HCT116 (cell line): ENCODE results near the gene SPTLC3. TPM values are rescaled to one million over a fixed set of nuclear protein-coding genes. Genes with fewer than 3 reads are reported as not detected.

Experiments used
- ATAC-seq: fragments of 200-7000 bp; cut with Tn5 transposase; 2 replicates; pipeline ENCODE4 v1.9.1; 2020; ENCODE audit warnings: mild to moderate bottlenecking, moderate library complexity
- BruUV-seq: library from RNA; stranded (reverse); fragments of 400-500 nt; replicated peaks from 2 replicates; lab custom pipeline; 2021; lab: Mats Ljungman, UMichigan
- CTCF ChIA-PET: fragments of 300-600 bp; sonication (Branson Sonifier 250); formaldehyde crosslinking; loops from one replicate; lab custom pipeline; 2021; ENCODE audit warnings: antibody characterized with exemption; lab: Charles Lee
- POLR2A ChIA-PET: fragments of 300-600, 350-600 bp; sonication (Branson Sonifier 250); formaldehyde crosslinking; loops from one replicate; lab custom pipeline; 2021; ENCODE audit warnings: antibody characterized with exemption; lab: Charles Lee
- RAD21 ChIA-PET, 2 experiments: fragments of 300-600 bp; sonication (Branson Sonifier 250); formaldehyde crosslinking; loops; one replicate each; lab custom pipeline; 2023; ENCODE audit warnings: low total read pairs in 2 of 2; ENCODE audit not compliant: uncharacterized antibody in 2 of 2, unreplicated experiment in 2 of 2, low non-redundant PET in 1 of 2; lab: Charles Lee
- DNase-seq: peaks from one replicate; pipeline ENCODE4 v3.0.0-alpha.2; 2010; ENCODE audit warnings: low read depth, low spot score
- H2AFZ ChIP-seq: fragments of 200-600 bp; shearing (Covaris generic), sonication (generic); 2 replicates; pipeline ENCODE4 v1.6.1; 2017; ENCODE audit warnings: low read depth, mixed run types, mixed read lengths, antibody characterized with exemption, low read length; ENCODE audit not compliant: poor library complexity, severe bottlenecking
- H3K27ac ChIP-seq: 2 replicates; pipeline ENCODE4 v1.5.1; 2012; ENCODE audit warnings: low read depth, low read length
- H3K27me3 ChIP-seq: fragments of 200-600 bp; sonication (generic); 2 replicates; pipeline ENCODE4 v1.6.1; 2016; ENCODE audit warnings: mixed run types, low read length, mixed read lengths; ENCODE audit not compliant: insufficient read depth
- H3K36me3 ChIP-seq, 2 experiments: fragments of 200-500 bp in 1 of 2; fragments of 200-600 bp in 1 of 2; sonication (Bioruptor generic) in 1 of 2; sonication (generic) in 1 of 2; 2 replicates each; pipeline versions ENCODE4 v1.5.1 to v1.6.1; 2014 to 2016; ENCODE audit warnings: low read length in 2 of 2, inconsistent platforms in 1 of 2, mixed read lengths in 1 of 2, mixed run types in 1 of 2; ENCODE audit not compliant: insufficient read depth in 2 of 2, control insufficient read depth in 1 of 2
- H3K4me1 ChIP-seq, 2 experiments: fragments of 200-600 bp in 1 of 2; sonication (generic) in 1 of 2; 2 replicates each; pipeline versions ENCODE4 v1.5.1 to v1.6.1; 2012 to 2017; ENCODE audit warnings: low read length in 2 of 2, inconsistent platforms in 1 of 2, mild to moderate bottlenecking in 1 of 2, mixed read lengths in 1 of 2, mixed run types in 1 of 2, moderate library complexity in 1 of 2; ENCODE audit not compliant: insufficient read depth in 2 of 2, control insufficient read depth in 1 of 2
- H3K4me2 ChIP-seq: fragments of 200-600 bp; sonication (generic); 2 replicates; pipeline ENCODE4 v1.6.1; 2017; ENCODE audit warnings: mixed run types, low read length, mixed read lengths
- H3K4me3 ChIP-seq, 2 experiments: fragments of 200-600 bp in 1 of 2; sonication (generic) in 1 of 2; replicated peaks in 1 of 2; 2 replicates each; pipeline ENCODE4 v1.5.1; 2011 to 2016; ENCODE audit warnings: low read length in 2 of 2, control low read depth in 1 of 2, low read depth in 1 of 2, mild to moderate bottlenecking in 1 of 2, mixed read lengths in 1 of 2, mixed run types in 1 of 2
- H3K79me2 ChIP-seq: fragments of 200-600 bp; sonication (generic); 2 replicates; pipeline ENCODE4 v1.6.1; 2017; ENCODE audit warnings: mild to moderate bottlenecking, mixed run types, low read length, moderate library complexity, mixed read lengths; ENCODE audit not compliant: insufficient read depth
- H3K9ac ChIP-seq: fragments of 200-600 bp; sonication (generic); 2 replicates; pipeline ENCODE4 v1.6.1; 2016; ENCODE audit warnings: low read length, mixed read lengths
- H3K9me2 ChIP-seq: fragments of 200-600 bp; sonication (generic), shearing (Covaris generic); 2 replicates; pipeline ENCODE4 v1.6.1; 2017; ENCODE audit warnings: mixed run types, mild to moderate bottlenecking, moderate library complexity; ENCODE audit not compliant: insufficient read depth
- H3K9me3 ChIP-seq, 2 experiments: fragments of 200-500 bp in 1 of 2; fragments of 200-600 bp in 1 of 2; sonication (Bioruptor generic) in 1 of 2; sonication (generic) in 1 of 2; 2 replicates each; pipeline ENCODE4 v1.6.1; 2014 to 2017; ENCODE audit warnings: low read length in 2 of 2, mixed read lengths in 2 of 2, inconsistent platforms in 1 of 2, low read depth in 1 of 2, mild to moderate bottlenecking in 1 of 2, mixed run types in 1 of 2, moderate library complexity in 1 of 2; ENCODE audit not compliant: control insufficient read depth in 1 of 2, insufficient read depth in 1 of 2
- H4K20me1 ChIP-seq: fragments of 200-600 bp; sonication (generic), shearing (Covaris generic); 2 replicates; pipeline ENCODE4 v1.6.1; 2017; ENCODE audit warnings: mixed run types, mild to moderate bottlenecking, moderate library complexity; ENCODE audit not compliant: insufficient read depth
- CBX3 ChIP-seq: IDR thresholded peaks from 2 replicates; pipeline ENCODE4 v1.6.1; 2012; ENCODE audit warnings: low read depth
- CEBPB ChIP-seq: IDR thresholded peaks from 2 replicates; pipeline ENCODE4 v1.6.1; 2012; ENCODE audit warnings: low read depth
- EGR1 ChIP-seq: IDR thresholded peaks from 2 replicates; pipeline ENCODE4 v1.6.1; 2012; ENCODE audit warnings: low read depth
- ELF1 ChIP-seq: IDR thresholded peaks from 2 replicates; pipeline ENCODE4 v1.6.1; 2012; ENCODE audit warnings: low read depth, borderline replicate concordance
- EZH2phosphoT487 ChIP-seq: fragments of 200-600 bp; IDR thresholded peaks from 2 replicates; pipeline ENCODE4 v1.6.1; 2018; ENCODE audit warnings: antibody characterized with exemption, borderline replicate concordance
- FOSL1 ChIP-seq: IDR thresholded peaks from 2 replicates; pipeline ENCODE4 v1.6.1; 2012; ENCODE audit warnings: low read depth
- POLR2A ChIP-seq: IDR thresholded peaks from 2 replicates; pipeline ENCODE4 v1.7.0; 2011; ENCODE audit warnings: borderline replicate concordance; ENCODE audit not compliant: insufficient read depth, insufficient read length; ENCODE audit errors: extremely low read depth
- POLR2AphosphoS5 ChIP-seq: IDR thresholded peaks from 2 replicates; pipeline ENCODE4 v1.6.1; 2011; ENCODE audit warnings: mild to moderate bottlenecking, low read depth, low read length, moderate library complexity
- RAD21 ChIP-seq: IDR thresholded peaks from 2 replicates; pipeline ENCODE4 v1.6.1; 2012; ENCODE audit warnings: low read depth, mild to moderate bottlenecking
- REST ChIP-seq: IDR thresholded peaks from 2 replicates; pipeline ENCODE4 v1.6.1; 2012; ENCODE audit warnings: low read depth
- SIN3A ChIP-seq: IDR thresholded peaks from 2 replicates; pipeline ENCODE4 v1.6.1; 2012; ENCODE audit warnings: low read depth
- SRF ChIP-seq: IDR thresholded peaks from 2 replicates; pipeline ENCODE4 v1.6.1; 2012; ENCODE audit warnings: low read depth
- TCF7L2 ChIP-seq: IDR thresholded peaks from 2 replicates; pipeline ENCODE4 v1.7.0; 2011; ENCODE audit warnings: borderline replicate concordance, inconsistent platforms; ENCODE audit not compliant: insufficient read depth, insufficient read length; ENCODE audit errors: extremely low read depth
- YY1 ChIP-seq: IDR thresholded peaks from 2 replicates; pipeline ENCODE4 v1.6.1; 2011; ENCODE audit warnings: low read length, low read depth, moderate library complexity, mild to moderate bottlenecking; ENCODE audit not compliant: insufficient replicate concordance; ENCODE audit errors: extremely low read depth
- ZFX ChIP-seq: fragments of 450-650 bp; IDR thresholded peaks from 2 replicates; pipeline ENCODE4 v1.6.1; 2017
- intact Hi-C: fragments of 100-400 bp; cut with micrococcal nuclease; formaldehyde crosslinking; loops from 2 replicates; pipeline ENCODE4 v1.10.0; 2022
- total RNA-seq: library from RNA; stranded (reverse); gene quantifications from one replicate; pipeline ENCODE4 v1.2.1, GENCODE V29; 2021; ENCODE audit not compliant: unreplicated experiment
- TF ChIP-seq, protein P1 (sequence below): IDR thresholded peaks from 2 replicates; pipeline ENCODE4 v1.6.1; 2012
- TF ChIP-seq, protein P2 (sequence below): IDR thresholded peaks from 2 replicates; pipeline ENCODE4 v1.6.1; 2011; ENCODE audit warnings: mild to moderate bottlenecking, low read length, moderate library complexity; ENCODE audit not compliant: insufficient replicate concordance; ENCODE audit errors: extremely low read depth
- TF ChIP-seq, protein P3 (sequence below), 3 experiments: fragments of 200-600 bp in 1 of 3; sonication (generic) in 1 of 3; IDR thresholded peaks in 2 of 3; conservative IDR thresholded peaks in 1 of 3; 2 replicates each; pipeline ENCODE4 v1.5.1; 2012 to 2017; ENCODE audit warnings: low read depth in 2 of 3, low read length in 2 of 3, antibody characterized with exemption in 1 of 3, borderline replicate concordance in 1 of 3, control low read depth in 1 of 3, mild to moderate bottlenecking in 1 of 3, mixed read lengths in 1 of 3, mixed run types in 1 of 3, moderate library complexity in 1 of 3; ENCODE audit not compliant: insufficient read depth in 1 of 3

The SPTLC3 gene
- total RNA-seq, 1 experiment from 2014 or later = not detected

GRCh38 chr20:13125486-13125885 is 116.7 kb downstream of the SPTLC3 start (continued):
- TF ChIP-seq, protein P1, sequence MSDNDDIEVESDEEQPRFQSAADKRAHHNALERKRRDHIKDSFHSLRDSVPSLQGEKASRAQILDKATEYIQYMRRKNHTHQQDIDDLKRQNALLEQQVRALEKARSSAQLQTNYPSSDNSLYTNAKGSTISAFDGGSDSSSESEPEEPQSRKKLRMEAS = no peak

DNA sequence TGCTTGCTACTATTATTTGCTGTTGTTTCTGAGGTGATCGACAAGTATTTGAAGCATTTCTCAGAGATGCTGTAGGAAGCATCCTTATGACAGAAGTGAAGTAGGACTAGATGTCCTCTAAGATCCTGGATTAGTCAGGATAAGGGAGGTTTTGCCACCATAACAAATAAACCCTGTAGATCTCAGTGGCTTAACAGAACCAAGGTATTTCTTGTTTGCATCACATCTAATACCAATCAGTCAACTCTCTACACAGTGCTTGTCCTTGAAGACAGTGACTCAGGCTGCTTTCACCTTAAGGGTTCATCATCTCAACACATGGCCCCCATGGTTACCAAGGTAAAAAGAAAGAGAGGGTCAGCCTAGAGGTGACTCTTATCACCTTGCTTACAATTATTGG is 119.4 kb downstream of the SPTLC3 start:
- H3K4me2 ChIP-seq = no peak overlapping the region
- peaks cover 24% of the 10 kb centered on the region; the same call in 1 of the 2 replicates for H3K27me3 ChIP-seq
- H3K9ac ChIP-seq = no peak overlapping the region
- H3K9me2 ChIP-seq = no peaks in the 10 kb centered on the region
- ChIA-PET POLR2A (no interaction called here), CTCF (no interaction called here), RAD21 (no interaction called here)
- H3K9me3 ChIP-seq = no peaks in the 10 kb centered on the region
- no peaks in the 10 kb centered on the region for H3K79me2 ChIP-seq
- H2AFZ ChIP-seq = no peak overlapping the region
- H3K27ac ChIP-seq = no peak overlapping the region
- ATAC-seq (no peak), DNase-seq (no peak)
- no peaks in the 10 kb centered on the region for H3K36me3 ChIP-seq
- intact Hi-C loops = no loop called here
- H3K4me1 ChIP-seq = no peaks in the 10 kb centered on the region
- H4K20me1 ChIP-seq = no peaks in the 10 kb centered on the region
- no TSS peak for BruUV-seq
- no peak overlapping the region for H3K4me3 ChIP-seq
- TF ChIP-seq POLR2A = no peak
- TF ChIP-seq POLR2AphosphoS5 = no peak
- no peak for TF ChIP-seq REST
- no peak for TF ChIP-seq ZFX
- TF ChIP-seq TCF7L2 = no peak
- TF ChIP-seq, protein P1 = no peak
- no peak for TF ChIP-seq FOSL1
- no peak for TF ChIP-seq YY1
- TF ChIP-seq RAD21 = no peak
- TF ChIP-seq, protein P2, sequence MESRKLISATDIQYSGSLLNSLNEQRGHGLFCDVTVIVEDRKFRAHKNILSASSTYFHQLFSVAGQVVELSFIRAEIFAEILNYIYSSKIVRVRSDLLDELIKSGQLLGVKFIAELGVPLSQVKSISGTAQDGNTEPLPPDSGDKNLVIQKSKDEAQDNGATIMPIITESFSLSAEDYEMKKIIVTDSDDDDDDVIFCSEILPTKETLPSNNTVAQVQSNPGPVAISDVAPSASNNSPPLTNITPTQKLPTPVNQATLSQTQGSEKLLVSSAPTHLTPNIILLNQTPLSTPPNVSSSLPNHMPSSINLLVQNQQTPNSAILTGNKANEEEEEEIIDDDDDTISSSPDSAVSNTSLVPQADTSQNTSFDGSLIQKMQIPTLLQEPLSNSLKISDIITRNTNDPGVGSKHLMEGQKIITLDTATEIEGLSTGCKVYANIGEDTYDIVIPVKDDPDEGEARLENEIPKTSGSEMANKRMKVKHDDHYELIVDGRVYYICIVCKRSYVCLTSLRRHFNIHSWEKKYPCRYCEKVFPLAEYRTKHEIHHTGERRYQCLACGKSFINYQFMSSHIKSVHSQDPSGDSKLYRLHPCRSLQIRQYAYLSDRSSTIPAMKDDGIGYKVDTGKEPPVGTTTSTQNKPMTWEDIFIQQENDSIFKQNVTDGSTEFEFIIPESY = no peak
- no peak for TF ChIP-seq EZH2phosphoT487
- TF ChIP-seq CBX3 = no peak
- no peak for TF ChIP-seq EGR1
- no peak for TF ChIP-seq SRF
- no peak for TF ChIP-seq ELF1
- TF ChIP-seq, protein P3, sequence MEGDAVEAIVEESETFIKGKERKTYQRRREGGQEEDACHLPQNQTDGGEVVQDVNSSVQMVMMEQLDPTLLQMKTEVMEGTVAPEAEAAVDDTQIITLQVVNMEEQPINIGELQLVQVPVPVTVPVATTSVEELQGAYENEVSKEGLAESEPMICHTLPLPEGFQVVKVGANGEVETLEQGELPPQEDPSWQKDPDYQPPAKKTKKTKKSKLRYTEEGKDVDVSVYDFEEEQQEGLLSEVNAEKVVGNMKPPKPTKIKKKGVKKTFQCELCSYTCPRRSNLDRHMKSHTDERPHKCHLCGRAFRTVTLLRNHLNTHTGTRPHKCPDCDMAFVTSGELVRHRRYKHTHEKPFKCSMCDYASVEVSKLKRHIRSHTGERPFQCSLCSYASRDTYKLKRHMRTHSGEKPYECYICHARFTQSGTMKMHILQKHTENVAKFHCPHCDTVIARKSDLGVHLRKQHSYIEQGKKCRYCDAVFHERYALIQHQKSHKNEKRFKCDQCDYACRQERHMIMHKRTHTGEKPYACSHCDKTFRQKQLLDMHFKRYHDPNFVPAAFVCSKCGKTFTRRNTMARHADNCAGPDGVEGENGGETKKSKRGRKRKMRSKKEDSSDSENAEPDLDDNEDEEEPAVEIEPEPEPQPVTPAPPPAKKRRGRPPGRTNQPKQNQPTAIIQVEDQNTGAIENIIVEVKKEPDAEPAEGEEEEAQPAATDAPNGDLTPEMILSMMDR (IDR thresholded peaks at IDR 0.05 in 2 of 3, conservative IDR thresholded peaks at IDR 0.05 in 1 of 3; ENCODE audit: borderline replicate concordance in 1 of 3, insufficient read depth in 1 of 3, low read depth in 2 of 3, low read length in 2 of 3) = no peak
- TF ChIP-seq CEBPB = no peak
- TF ChIP-seq SIN3A = no peak
